Mucosa of gallbladder (tissue), 1 donor: ENCODE results near the gene TOMM70. TPM values are rescaled to one million over a fixed set of nuclear protein-coding genes. Genes with fewer than 3 reads are reported as not detected.

ENCODE experiments used
- DNase-seq: peaks from one replicate; pipeline ENCODE4 v3.0.0-alpha.2; 2020; ENCODE audit warnings: low spot score
- total RNA-seq: library from RNA; stranded (reverse); gene quantifications from one replicate; pipeline ENCODE4 v1.2.1, GENCODE V29; 2021
- donor health status: DM: no; HTN: no; CAD: no.

TOMM70 gene
- total RNA-seq, 1 donor from 2014 or later = 31.3 TPM

GRCh38 chr3:100325827-100326226 is 75.1 kb downstream of the TOMM70 start:
- no peak for DNase-seq

- no peak for DNase-seq
These were observed 76.8 kb downstream of the TOMM70 start for GRCh38 chr3:100324044-100324443.

GRCh38 chr3:100319951-100320350 is 80.9 kb downstream of the TOMM70 start:
- DNase-seq = no peak

- DNase-seq = no peak
These were observed 83.0 kb downstream of the TOMM70 start for GRCh38 chr3:100317912-100318311.

GRCh38 chr3:100316641-100317069 is 84.2 kb downstream of the TOMM70 start:
- peak; percentile 32 for DNase-seq

Other genes with a start within 250 kb of the TOMM70 start
- 43.6 TPM for gene TBC1D23, start 140.1 kb downstream of the TOMM70 start, total RNA-seq
- gene NIT2, start 66.3 kb downstream of the TOMM70 start, total RNA-seq = 32.5 TPM
- 2.4 TPM for gene LNP1, start 450 bp upstream of the TOMM70 start, total RNA-seq
- 13.1 TPM for gene TMEM45A, start 91.5 kb upstream of the TOMM70 start, total RNA-seq
- gene ADGRG7, start 208.5 kb upstream of the TOMM70 start, total RNA-seq = 2.0 TPM